Osteoblast (primary cell): ENCODE results near the gene ABCA4. TPM values are rescaled to one million over a fixed set of nuclear protein-coding genes. Genes with fewer than 3 reads are reported as not detected.
A peak's percentile ranks its signal among the peaks of the same experiment; 100 is the strongest.

Experiments used
- DNase-seq: peaks from one replicate; pipeline ENCODE4 v3.0.0; 2011; ENCODE audit warnings: low spot score, mixed read lengths; ENCODE audit not compliant: insufficient read length; ENCODE audit errors: missing footprints
- H2AFZ ChIP-seq: 2 replicates; pipeline ENCODE4 v1.6.0; 2011; ENCODE audit warnings: mild to moderate bottlenecking, low read length
- H3K27ac ChIP-seq: 2 replicates; pipeline ENCODE4 v1.5.1; 2011; ENCODE audit warnings: mild to moderate bottlenecking, low read depth, low read length, moderate library complexity
- H3K27me3 ChIP-seq: 2 replicates; pipeline ENCODE4 v1.6.0; 2012; ENCODE audit warnings: mild to moderate bottlenecking, control low read depth, inconsistent platforms, low read length, moderate library complexity; ENCODE audit not compliant: insufficient read depth
- H3K36me3 ChIP-seq: 2 replicates; pipeline ENCODE4 v1.5.1; 2011; ENCODE audit warnings: mild to moderate bottlenecking, low read length, control low read depth, moderate library complexity; ENCODE audit not compliant: insufficient read depth
- H3K4me1 ChIP-seq: 2 replicates; pipeline ENCODE4 v1.5.1; 2011; ENCODE audit warnings: mild to moderate bottlenecking, low read length, control low read depth, moderate library complexity; ENCODE audit not compliant: insufficient read depth
- H3K4me2 ChIP-seq: 2 replicates; pipeline ENCODE4 v1.6.0; 2011; ENCODE audit warnings: mild to moderate bottlenecking, low read length; ENCODE audit not compliant: insufficient read depth
- H3K4me3 ChIP-seq: fragments of 200-600 bp; sonication (generic); 3 replicates; pipeline ENCODE4 v1.5.1; 2012; ENCODE audit warnings: mild to moderate bottlenecking, low read length, inconsistent platforms; ENCODE audit not compliant: insufficient read depth
- H3K79me2 ChIP-seq: 2 replicates; pipeline ENCODE4 v1.6.0; 2012; ENCODE audit warnings: mild to moderate bottlenecking, low read length, control low read depth, inconsistent platforms; ENCODE audit not compliant: insufficient read depth
- H3K9me3 ChIP-seq: 2 replicates; pipeline ENCODE4 v1.5.1; 2011; ENCODE audit warnings: low read depth, low read length, control low read depth
- H4K20me1 ChIP-seq: 2 replicates; pipeline ENCODE4 v1.6.0; 2012; ENCODE audit warnings: mild to moderate bottlenecking, low read length, control low read depth; ENCODE audit not compliant: insufficient read depth
- CTCF ChIP-seq: IDR thresholded peaks from 2 replicates; pipeline ENCODE4 v1.5.1; 2011; ENCODE audit warnings: mild to moderate bottlenecking, low read depth, low read length, moderate library complexity; ENCODE audit errors: extremely low read depth
- total RNA-seq: library from RNA; depleted of rRNA; stranded (reverse); fragments of >200 nt; gene quantifications from 2 replicates; pipeline ENCODE4 v1.2.3, GENCODE V29; 2012

ABCA4 gene
- total RNA-seq, 1 donor = 1.1 TPM

- Histone ChIP-seq H3K4me2 (no peak overlapping the region), H3K79me2 (no peaks in the 10 kb centered on the region), H3K27ac (no peak overlapping the region), H3K4me1 (peaks cover 13% of the 10 kb centered on the region), H3K9me3 (no peaks in the 10 kb centered on the region), H2AFZ (no peak overlapping the region), H3K4me3 (no peak overlapping the region), H3K36me3 (no peaks in the 10 kb centered on the region), H3K27me3 (no peaks in the 10 kb centered on the region), H4K20me1 (no peaks in the 10 kb centered on the region)
- TF ChIP-seq CTCF = no peak
- DNase-seq = no peak
These were observed 20.7 kb downstream of the ABCA4 start for GRCh38 chr1:94100129-94100784.

GRCh38 chr1:94099303-94099702 is 21.6 kb downstream of the ABCA4 start:
- H2AFZ ChIP-seq = no peak overlapping the region
- H3K79me2 ChIP-seq = no peaks in the 10 kb centered on the region
- H3K4me3 ChIP-seq = no peak overlapping the region
- H3K4me1 ChIP-seq = peaks cover 23% of the 10 kb centered on the region
- TF ChIP-seq CTCF = no peak
- no peaks in the 10 kb centered on the region for H4K20me1 ChIP-seq
- no peak overlapping the region for H3K4me2 ChIP-seq
- H3K27me3 ChIP-seq = no peaks in the 10 kb centered on the region
- no peak for DNase-seq
- H3K27ac ChIP-seq = no peak overlapping the region
- no peaks in the 10 kb centered on the region for H3K9me3 ChIP-seq
- no peaks in the 10 kb centered on the region for H3K36me3 ChIP-seq

GRCh38 chr1:94098585-94099111 is 22.3 kb downstream of the ABCA4 start:
- no peak overlapping the region for H2AFZ ChIP-seq
- H3K36me3 ChIP-seq = no peaks in the 10 kb centered on the region
- no peak overlapping the region for H3K4me3 ChIP-seq
- DNase-seq = no peak
- peaks cover 29% of the 10 kb centered on the region for H3K4me1 ChIP-seq
- H3K79me2 ChIP-seq = no peaks in the 10 kb centered on the region
- no peak for TF ChIP-seq CTCF
- H3K27me3 ChIP-seq = no peaks in the 10 kb centered on the region
- no peaks in the 10 kb centered on the region for H4K20me1 ChIP-seq
- H3K9me3 ChIP-seq = no peaks in the 10 kb centered on the region
- no peak overlapping the region for H3K4me2 ChIP-seq
- H3K27ac ChIP-seq = no peak overlapping the region

GRCh38 chr1:94096797-94097549 is 24.0 kb downstream of the ABCA4 start:
- Histone ChIP-seq H3K27ac (no peak overlapping the region), H3K36me3 (no peaks in the 10 kb centered on the region), H3K4me3 (no peak overlapping the region), H3K4me2 (no peak overlapping the region), H3K27me3 (no peaks in the 10 kb centered on the region), H4K20me1 (no peaks in the 10 kb centered on the region), H3K9me3 (no peaks in the 10 kb centered on the region), H3K4me1 (peaks cover 29% of the 10 kb centered on the region), H2AFZ (peak overlapping the region; percentile 28), H3K79me2 (no peaks in the 10 kb centered on the region)
- DNase-seq = no peak
- no peak for TF ChIP-seq CTCF
